ENCODE results near the gene SHROOM1.

Gene SHROOM1

DNA sequence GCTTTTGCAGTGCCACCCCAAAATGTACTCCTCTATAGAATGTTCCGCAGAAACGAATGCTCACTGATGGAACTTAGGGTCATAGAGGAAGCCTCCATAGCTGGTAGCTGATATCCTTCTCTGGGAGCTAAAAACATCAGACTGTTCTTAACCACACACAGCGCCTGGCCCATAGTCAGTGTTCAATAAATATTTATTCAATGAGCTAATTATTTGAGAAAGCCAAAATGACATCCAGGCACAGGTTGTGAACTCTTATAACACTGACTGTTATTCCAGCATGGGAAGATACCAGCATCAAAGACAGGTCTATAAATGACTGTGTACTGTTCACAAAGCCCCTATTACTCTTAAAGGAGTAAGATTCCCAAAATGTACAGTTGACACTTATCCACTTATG, 22.9 kb upstream of the SHROOM1 start:
- DNase-seq: no peak

DNA sequence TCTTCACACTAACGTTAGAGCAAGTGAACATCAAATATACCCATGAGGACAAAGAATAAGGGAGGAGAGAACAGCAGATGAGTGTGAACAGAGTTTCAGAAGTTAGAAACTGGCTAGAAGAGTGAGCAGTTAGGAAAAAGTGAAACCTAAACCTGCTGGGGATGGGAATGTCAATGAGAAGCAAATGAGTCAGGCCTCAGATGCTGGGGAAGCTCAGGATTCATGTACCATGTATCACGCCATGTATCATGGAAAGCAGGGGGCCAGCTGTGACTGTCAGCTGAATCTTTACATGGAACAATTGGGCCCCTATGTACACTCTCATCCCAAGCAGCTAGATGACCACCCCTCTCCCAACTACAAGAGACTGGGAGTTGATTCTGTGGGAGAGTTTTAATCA, 19.6 kb upstream of the SHROOM1 start:
- no peak for DNase-seq

DNA sequence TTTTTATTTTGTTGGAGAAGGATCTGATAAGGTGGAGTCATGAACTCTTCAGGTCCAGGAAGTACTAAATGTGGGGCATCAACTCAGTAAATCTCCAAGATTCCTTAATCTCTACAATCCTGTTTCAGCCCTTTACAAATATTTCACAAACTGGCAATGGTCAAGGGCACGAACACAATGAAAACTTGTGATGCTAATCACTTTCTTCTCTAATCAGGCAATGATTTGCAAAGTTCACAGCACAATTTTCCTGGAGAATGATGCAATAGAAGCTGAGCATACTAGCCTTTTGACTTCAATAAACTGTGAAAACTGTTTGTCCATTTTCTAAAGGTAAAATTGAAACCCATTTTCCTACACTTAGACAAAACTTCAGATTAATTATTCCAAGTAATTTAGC, 18.9 kb upstream of the SHROOM1 start:
- DNase-seq: no peak

DNA sequence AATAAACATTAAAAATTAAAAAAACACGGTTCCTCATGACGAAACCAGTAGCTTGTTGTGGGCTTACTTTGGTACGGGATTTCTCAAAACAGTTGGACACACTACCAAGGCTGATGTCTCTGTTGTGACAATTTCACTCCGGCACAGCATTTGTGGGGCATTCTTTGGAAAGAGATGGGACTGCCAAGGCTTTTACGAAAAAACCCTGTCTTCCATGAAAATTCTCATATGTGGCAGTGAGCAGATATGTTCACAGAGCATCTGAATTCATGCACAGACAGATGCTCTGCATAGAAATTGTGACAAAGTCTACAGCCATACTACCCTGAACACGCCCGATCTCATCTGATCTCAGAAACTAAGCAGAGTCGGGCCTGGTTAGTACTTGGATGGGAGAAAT, 17.8 kb upstream of the SHROOM1 start:
- DNase-seq: no peak

DNA sequence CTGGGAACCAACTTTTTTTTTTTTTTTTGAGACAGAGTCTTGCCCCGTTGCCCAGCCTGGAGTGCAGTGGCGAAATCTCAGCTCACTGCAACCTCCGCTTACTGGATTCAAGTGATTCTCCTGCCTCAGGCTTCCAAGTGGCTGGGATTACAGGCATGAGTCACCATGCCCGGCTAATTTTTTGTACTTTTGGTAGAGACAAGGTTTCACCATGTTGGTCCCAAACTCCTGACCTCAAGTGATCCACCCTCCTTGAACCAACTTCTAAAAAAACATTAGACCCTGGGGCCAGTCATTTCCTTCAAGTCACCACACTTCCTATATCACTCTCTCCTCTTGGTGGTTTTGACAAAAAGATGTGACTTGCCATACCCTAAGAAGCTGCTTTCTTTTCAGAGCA, 10.9 kb upstream of the SHROOM1 start:
- no peak for DNase-seq

DNA sequence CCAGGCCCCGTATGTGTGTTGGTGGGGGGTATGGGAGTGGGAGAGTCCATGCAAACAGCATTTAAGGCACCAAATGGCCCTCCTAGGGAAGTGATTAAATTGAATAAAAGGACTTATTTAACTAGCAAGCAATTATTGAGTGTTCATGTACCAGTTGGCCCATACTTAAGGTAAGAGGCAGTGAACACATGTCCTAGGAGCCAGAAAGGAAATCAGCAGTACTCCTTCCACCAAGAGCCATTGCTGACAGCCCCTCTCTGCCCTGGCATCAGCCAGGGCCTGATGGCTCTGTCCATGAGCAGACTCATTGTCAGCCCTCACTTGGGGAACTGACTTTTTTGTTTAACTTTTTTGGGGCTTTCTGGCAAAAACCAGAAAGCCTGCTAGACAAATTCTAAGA, 10.4 kb upstream of the SHROOM1 start:
- DNase-seq: peak; percentile 55

GRCh38 chr5:132840313-132840712, 9.9 kb upstream of the SHROOM1 start:
- DNase-seq: no peak

DNA sequence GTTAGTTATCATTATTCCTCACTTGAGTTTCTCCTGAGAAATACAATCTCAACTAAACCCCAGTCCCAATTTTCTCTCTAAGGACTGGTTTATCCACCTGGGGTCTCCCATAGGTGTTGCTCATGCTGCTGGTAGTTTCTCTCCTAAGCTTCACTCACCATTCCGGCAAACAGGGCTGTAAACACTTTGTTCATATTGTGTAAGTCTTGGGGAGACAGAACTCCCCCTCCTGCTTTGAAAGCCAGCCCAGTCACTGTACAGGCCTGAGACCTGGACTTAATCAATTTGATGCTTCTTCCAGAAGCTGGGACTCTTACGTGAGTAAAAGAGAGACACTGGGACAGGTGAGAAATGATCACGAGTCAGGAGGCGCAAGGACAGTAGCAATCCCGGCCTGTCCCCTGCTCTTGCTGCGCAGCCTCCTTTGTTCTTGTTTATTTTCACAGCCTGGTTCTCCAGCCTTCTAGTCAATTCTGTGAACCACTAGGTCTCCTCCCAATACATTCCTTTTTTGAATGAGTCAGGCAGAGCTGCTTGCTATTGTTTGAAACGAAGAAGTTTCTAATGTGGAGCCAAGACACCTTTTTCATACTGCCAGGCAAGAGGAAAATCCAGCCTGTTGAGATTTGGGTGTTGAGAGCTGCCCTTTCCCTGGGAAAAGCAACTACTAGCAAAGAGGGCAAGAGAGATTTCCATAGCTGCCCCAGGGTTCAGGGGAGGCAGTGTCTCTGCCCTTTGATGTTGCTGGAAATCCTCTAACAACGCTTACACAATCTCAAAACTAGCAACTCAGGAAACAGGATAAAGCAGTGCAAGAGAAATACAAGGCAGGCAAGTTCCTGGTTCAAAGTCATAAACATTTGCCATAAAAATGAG, 9.2 kb upstream of the SHROOM1 start:
- DNase-seq: no peak

GRCh38 chr5:132838516-132839282, 8.3 kb upstream of the SHROOM1 start:
- DNase-seq: no peak

DNA sequence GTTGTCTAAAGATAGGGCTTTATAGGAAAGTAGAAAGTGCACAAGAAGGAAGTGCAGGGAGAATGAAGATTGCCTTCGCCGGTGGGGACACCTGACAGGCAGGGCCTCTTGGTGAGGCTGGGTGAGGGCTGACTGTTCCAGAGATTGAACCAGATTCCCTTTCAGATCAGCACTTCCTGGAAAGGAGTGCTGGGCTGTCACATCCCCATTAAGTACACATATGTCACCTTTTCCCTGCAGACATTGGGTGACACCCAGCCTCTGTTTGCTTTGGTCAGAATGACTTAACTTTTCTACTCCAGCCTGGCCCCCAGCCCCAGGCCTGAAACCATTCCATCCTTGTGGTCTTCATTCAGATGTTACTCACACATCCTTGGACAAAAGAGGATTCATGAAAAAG, 7.4 kb upstream of the SHROOM1 start:
- no peak for DNase-seq

- DNase-seq: no peak
Observed at GRCh38 chr5:132836852-132837251, 6.4 kb upstream of the SHROOM1 start.

GRCh38 chr5:132834057-132834456, 3.6 kb upstream of the SHROOM1 start:
- no peak for DNase-seq

DNA sequence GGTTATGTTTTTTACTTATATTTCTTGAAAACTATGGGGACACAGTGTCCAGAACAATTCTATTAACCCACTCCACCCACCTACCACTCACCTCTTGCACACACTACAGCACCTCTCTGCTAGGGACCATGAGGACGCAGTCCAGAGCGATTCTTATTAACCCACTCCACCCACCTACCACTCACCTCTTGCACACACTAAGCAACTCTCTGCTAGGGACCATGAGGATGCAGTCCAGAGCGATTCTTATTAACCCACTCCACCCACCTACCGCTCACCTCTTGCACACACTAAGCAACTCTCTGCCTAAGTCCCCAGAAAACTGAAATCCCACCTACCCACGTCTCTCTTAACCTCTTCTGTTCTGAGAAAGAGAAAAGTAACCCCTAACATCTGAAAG, 2.2 kb upstream of the SHROOM1 start:
- DNase-seq: no peak

DNA sequence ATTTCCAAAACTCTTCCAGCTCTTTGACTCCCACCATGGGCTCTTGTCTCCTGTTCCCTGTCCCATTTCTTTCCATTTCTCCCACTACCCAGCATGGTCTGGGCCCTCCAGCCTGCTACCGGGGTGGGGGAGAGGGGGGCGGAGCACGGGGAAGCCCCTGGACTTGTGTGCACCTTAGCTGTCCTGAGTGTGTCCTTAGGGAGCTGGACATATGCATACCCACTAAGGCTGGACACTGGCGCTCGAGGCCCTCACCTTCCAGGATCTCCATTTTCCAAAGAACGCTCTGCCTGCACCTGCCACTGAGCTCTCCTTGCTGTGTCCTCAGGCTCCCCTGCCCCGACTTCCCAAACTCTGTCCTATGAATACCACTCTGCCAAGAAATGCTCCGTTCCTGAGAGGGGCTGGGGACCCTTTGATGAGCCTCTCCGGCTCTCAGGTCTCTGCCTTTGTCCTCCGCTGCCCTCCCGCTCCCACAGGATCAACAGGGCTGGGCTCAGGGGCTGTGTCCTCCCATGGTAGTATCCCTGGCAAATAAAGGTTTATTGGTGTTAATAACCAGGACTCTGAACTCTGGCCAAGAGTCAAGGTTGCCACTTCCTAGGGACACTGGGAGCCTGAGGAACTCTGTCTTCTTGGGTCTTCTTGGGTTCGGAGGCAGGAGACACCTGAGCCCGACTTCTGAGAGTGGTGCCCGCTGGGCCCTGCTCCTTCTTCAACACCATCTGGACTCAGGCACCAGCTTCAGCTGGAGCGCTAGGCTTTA, 831 bp upstream of the SHROOM1 start:
- DNase-seq: no peak

GRCh38 chr5:132829742-132830435, 558 bp downstream of the SHROOM1 start:
- peak; percentile 67 for DNase-seq

- no peak for DNase-seq
Observed at GRCh38 chr5:132828846-132829494, 1.5 kb downstream of the SHROOM1 start.

DNA sequence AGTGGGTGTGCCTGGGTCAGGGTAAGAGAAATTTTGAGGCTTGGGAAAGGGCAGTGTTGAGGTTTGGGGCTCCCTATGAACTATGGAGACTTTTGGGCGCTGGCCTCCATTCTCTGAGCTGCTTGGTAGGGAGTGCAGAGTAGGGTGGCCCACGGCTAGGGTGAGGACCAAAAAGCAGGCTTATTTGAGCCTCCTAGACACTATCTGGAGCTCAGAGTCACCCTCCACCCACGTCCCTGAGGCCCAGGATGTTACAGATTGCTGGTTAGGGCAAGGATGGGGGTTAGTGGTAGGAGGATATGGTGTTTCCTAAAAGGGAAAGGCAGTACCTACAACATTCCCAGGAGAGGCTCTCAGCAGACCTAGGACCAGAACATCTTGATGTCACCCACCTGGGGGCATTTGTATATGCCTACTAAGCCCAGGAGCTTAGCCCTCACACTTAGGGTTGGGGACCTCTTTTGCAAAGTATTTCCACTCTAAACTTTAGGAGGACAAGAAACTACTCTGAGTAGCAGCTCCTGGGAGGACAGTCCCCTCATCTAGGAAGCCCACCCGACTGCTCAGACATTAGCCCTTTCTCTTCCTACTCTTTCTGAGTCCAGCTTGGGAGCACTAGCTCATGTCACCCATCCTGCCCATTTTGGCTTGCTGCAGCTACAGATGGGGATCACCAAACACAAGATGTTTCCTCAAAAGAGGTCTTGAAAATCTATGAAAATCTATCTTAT, 2.3 kb downstream of the SHROOM1 start:
- DNase-seq: no peak

GRCh38 chr5:132826424-132827082, 3.9 kb downstream of the SHROOM1 start:
- no peak for DNase-seq

GRCh38 chr5:132825834-132826391, 4.5 kb downstream of the SHROOM1 start:
- no peak for DNase-seq

DNA sequence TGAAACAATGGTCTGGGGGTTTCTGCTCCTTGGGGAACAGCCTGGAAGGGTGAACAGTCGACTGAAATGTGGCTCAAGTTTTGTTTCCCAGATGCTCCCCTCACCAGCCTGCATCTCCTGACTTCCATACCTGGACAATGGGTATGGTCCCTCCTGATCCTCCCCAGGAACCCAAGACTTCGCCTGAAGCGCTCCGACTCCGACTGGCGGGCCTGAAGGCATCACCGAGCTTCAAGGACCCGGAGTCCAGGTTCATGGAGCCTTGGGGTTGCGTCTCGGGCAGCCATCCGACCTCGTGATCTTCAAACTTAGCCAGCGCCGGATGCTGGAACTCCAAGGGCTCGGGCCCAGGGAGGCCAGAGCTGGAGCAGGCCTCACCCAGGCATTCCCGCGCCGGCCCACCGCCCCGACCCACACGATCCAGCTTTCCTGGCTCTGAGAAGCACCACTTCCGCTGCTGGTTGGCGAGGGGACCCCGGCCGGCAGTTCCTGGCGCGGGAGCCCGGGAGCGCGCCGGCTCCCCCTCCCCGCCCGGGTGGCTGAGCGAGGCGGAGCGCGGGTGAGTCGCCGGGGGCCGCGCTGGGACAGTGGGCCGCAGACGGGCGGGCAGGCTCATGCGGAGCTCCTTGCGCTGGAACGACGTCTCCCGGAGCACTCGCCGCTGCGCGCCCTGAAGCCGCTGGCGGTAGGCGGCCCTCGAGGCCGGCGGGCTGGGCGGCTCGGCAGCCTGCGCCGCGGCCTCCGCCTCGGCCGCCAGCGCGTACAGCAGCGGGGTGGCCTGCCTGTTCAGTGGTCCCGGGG, 5.2 kb downstream of the SHROOM1 start:
- DNase-seq: no peak

Data from NCI-H146 (cell line).